IPS-NIHi7 (cell line): ENCODE results near the gene ANXA6.

Experiments used
- DNase-seq: peaks from one replicate; pipeline ENCODE4 v3.0.0; 2012; ENCODE audit warnings: mixed read lengths; ENCODE audit errors: extremely low spot score

The ANXA6 gene

GRCh38 chr5:151153766-151154272 lies 3.8 kb downstream of the ANXA6 start:
- DNase-seq: no peak

GRCh38 chr5:151153300-151153699 lies 4.3 kb downstream of the ANXA6 start:
- DNase-seq: no peak

DNA sequence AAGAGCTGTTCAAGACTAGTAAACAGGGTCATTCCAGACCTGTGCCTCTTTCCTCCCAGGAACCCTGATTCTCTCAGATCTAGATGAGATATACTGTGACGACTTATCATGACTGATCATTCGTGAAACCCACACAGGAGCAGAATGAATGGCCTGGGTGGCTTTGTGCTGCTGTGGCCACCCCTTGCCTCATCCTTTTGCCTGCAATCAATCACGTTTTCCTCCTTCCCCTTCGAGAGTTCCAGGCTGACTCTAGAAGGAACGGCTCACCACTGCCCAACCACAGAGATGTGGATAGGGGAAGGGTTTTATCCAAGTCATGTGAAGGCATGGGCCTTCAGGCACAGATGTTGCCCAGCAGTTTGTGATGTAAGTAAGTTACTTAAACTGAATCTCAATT lies 5.8 kb downstream of the ANXA6 start:
- no peak for DNase-seq

- no peak for DNase-seq
These were observed 6.3 kb downstream of the ANXA6 start for GRCh38 chr5:151151263-151151660.

DNA sequence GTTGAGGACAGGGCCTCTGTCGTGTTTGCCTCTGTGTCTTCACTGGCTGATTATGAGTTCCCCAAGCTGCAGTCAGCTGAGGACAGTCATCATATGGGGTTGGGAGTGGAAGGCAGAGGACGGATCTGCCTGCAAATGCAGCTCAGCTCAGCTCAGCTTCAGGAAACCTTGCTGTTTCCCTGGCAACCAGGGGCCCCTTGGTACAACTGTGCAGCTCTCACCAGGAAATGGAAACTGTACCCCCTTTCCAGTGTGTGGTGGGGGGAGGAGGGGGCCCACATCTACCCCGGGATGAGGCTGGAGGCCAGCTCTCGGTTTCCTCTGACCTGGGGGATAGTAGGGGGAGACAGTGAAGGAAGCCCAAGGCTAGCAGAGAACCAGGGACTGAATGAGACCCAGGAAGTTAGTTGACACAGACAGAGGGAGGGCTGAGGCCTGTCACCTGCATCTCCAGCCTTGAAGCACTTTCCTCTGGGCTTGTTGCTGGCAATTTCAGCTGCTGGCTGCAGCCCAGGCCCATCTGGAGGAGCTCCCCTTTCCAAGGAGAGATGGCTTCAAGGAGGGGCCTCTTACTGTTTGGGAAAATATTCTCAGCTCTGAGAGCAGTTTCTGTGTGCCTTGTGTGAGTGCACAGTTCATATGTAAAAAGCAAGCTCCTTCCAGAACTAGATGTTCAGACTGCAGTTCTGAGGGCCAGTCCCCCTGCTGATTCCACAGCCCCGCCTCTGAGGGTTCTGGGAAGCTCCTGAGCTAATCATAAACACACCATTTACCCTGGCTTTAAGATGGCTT lies 6.9 kb downstream of the ANXA6 start:
- no peak for DNase-seq

DNA sequence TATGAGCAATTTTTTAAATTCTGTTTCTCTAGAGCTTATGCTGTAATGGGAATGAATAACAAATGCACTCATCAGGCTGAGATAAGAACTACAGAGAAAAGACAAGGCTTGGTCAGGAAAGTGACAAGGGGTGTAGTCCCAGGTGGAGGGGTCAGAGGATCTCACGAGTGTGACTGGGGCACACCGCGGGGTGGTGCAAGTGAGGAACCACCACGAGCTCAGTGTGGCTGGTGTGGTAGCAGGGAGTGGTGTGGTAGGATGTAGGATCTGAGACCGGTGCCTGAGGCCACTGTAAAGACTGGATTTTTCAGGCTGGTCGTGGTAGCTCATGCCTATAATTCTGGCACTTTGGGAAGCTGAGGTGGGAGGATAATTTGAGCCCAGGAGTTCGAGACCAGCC lies 9.0 kb downstream of the ANXA6 start:
- no peak for DNase-seq

DNA sequence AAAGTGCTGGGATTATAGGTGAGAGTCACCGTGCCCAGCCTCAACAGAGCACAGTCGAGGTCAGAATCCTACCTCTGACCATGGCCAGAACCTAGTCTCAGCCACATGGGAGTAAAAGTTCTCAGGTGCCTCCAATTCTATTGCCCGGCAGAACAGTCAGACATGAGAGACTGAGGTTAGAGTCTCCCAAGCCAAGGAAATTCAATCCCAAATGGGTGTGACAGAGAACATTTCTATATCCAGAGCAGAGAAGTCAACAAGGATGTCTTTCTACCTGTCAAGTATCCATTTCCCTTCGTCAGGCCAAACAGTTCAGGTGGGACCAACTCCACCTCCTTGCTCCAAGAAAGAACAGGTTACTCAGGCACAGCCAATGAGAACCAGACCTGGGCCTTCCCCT lies 10.5 kb downstream of the ANXA6 start:
- no peak for DNase-seq

GRCh38 chr5:151146061-151146460 lies 11.5 kb downstream of the ANXA6 start:
- no peak for DNase-seq

- no peak for DNase-seq
These were observed 12.7 kb downstream of the ANXA6 start for GRCh38 chr5:151144922-151145321.

GRCh38 chr5:151144275-151144674 lies 13.3 kb downstream of the ANXA6 start:
- no peak for DNase-seq

DNA sequence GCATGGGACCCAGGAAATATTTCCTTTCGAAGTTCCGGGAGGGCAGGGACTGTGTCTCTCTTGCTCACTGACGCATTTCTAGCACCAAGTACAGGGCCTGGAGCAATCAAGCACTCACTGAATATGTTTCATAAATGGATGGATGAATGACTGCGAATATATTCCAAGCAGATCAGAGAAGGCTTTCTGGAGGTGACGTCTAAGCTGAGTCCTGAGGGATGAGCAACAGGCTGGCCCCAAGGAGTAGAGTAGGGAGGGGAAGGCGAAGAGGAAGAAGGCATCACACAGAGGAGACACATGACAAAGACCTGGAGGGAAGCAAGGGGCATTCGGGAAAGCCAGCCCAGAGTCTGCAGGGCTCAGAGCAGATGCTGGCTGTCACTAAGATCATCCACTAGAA lies 13.9 kb downstream of the ANXA6 start:
- no peak for DNase-seq

- no peak for DNase-seq
These were observed 14.6 kb downstream of the ANXA6 start for GRCh38 chr5:151142933-151143332.

GRCh38 chr5:151141535-151141934 lies 16.0 kb downstream of the ANXA6 start:
- peak; percentile 65 for DNase-seq

DNA sequence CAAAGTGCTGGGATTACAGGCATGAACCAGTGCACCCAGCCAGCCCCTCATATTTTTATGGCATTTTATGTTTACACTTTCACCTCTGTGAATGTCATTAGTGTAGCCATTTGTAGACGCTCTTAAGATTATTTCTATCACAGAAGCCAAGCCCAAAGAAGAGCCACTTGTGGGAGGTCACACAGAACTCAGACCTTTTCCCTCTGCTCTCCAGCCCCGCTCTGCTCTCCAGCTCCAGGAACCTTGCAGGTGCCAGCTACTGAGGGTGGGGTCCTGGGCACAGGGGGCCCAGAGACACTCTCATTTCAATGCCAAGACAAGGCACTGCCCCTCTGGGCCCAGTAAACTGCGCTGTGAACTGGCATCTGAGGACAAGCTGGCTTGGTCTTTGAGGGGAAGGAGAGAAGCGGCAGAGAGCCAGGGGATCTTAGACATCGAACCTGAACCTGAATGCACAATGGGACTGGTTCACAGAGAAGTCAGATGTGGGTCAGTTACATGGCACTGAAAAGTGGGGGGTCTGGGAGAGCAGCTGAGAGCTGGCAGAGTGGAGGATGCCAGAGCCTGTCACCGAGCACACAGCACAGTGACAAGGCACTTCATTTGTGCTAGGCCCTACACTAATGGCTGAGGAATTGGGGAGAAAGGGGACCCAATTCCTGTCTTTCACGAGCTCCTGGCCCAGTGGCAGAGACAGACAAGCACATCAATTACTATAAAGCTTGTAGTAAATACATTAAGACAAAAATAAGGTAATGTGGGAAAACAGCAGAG lies 16.7 kb downstream of the ANXA6 start:
- no peak for DNase-seq

DNA sequence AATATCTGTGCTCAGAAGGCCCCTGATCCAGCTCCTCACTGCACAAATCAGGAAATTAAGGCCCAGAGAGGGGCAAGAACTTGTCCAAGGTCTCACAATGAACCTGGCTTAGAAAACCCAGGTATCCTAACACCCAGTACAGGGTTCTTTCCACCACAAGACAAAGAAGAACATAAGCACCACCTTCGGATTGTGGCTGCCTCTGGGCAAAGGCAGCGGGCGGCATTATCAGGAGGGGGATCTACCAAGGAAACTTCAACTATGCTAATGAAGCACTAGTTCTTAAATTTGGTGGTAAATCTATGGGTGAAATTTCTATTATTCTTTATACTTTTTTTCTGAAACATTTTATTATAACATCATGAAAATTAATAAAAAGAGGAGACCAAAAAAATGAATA lies 17.9 kb downstream of the ANXA6 start:
- no peak for DNase-seq

GRCh38 chr5:151139015-151139414 lies 18.6 kb downstream of the ANXA6 start:
- DNase-seq: no peak

GRCh38 chr5:151138114-151138513 lies 19.5 kb downstream of the ANXA6 start:
- no peak for DNase-seq

DNA sequence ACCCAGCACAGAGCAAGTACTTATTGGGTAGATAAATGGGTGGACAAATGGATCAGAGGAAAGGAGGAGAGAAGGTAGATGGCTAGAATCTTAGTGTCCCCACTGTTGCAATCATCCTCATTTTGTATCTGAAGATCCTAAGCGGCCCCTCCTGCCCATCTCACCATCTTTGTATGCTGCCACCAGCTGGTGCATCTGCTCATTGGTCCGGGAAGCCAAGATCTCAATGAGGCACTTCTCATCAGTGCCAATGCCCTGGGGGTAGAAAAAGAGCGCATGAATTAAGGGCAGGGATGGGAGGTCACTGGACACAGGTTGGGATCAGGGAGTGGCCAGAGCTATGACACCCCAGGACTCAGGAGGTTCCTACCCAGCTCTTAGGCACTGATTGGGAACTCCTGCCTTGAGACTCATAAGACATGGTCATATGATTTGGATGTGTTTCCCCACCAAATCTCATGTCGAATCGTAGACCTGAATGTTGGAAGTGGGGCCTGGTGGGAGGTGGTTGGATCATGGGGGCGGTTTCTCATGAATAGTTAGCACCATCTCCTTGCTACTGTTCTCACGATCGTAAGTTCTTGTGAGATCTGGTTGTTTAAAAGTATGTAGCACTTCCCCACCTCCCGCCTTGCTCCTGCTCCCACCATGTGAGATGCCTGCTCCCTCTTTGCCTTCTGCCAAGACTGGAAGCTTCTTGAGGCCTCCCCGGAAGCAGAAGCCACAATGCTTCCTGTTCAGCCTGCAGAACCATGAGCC lies 20.3 kb downstream of the ANXA6 start:
- DNase-seq: no peak

DNA sequence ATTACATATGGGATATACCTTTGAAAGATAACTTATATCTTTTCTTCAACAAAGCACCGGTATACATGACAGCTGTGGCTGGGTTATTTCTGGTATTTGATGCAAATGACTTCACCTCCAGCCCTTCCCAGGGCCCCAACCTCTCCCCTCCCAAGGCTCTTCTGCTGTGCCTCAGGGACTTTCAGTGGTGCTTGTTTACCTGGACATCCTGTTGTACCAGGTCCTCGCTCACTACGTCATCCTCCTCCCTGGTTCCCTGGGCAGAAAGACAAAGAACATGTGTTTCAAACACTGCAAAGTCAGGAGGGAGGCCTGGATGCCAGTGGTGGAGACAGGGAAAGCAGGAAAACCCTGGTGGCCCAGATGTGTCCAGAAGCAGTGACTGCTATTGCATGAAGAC lies 23.4 kb downstream of the ANXA6 start:
- DNase-seq: no peak

DNA sequence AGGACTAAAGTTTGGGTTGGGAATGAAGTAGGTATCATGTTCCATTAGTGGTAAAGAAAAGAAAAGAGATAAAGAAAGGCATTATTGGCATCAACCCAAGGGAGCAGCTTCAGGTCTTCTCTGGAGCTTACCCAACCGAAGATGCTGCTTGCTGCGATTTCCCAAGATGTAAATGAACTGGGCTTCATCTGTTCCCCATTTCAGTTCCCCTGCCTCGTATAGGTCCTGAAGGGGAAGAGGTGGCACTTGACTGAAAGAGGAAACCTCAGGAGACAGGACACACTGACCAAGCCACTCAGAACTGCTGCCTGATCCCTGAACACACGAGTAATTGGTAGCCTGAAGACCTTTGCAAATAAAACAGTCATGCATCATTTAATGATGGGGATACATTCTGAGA lies 24.6 kb downstream of the ANXA6 start:
- no peak for DNase-seq

DNA sequence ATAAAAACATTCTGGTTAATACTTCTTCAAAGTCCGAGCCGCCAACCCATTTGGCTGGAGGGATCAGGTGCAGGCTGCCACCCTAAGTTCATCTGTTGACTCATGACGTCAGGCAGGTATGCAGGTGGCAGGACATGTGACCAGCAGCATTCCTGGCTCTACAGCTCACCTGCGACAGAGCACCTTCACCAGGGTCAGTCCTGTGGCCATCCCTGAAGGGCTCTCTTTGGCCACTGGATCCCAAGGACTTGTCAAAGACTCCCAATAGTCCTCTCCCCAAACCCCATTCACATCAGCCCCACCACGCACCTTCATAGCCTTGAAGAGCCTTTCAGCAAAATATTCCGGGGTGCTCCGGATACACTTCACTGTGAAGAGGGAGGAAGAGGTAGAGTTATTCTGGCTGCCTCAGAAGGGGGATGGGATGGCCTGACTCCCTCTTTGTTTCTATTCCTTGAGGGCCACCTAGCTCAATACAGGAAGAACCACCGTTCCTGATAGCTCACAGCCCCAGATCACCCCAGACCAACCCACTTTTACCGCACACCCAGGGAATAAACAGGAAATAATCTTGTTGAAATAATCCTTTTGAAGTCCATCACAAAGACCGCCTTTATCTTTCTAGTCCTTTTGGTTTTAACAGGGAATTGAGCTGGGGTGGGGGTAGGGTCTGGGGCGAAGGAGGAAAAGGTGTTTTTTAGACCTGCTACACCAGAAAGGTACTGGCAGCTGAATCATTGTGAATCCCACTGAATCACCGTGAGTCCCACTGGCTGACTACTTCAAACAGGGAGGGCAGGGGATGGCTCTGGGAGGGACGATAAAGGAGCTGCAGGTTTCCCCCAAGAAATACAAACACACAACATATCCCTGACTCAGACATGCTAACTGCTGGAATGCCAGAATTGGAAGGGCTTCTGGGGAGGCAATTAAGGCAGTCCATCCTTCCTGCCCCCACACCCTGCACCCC lies 26.4 kb downstream of the ANXA6 start:
- DNase-seq: no peak
